GM10248 (cell line): ENCODE measurements around the gene ARF6.
A peak's percentile ranks its signal among the peaks of the same experiment; 100 is the strongest.

Source experiments
- CTCF ChIA-PET: fragments of 300-600 bp; sonication (Branson Sonifier 250); formaldehyde crosslinking; extraction: SDS; loops from one replicate; lab custom pipeline; 2021; ENCODE audit warnings: antibody characterized with exemption; lab: Yijun Ruan, JAX
- POLR2A ChIA-PET: fragments of 350-650 bp; sonication (Branson Sonifier 250); formaldehyde crosslinking; extraction: SDS; loops from one replicate; lab custom pipeline; 2020; ENCODE audit warnings: antibody characterized with exemption; lab: Yijun Ruan, JAX
- DNase-seq: peaks from one replicate; pipeline ENCODE4 v3.0.0; 2012; ENCODE audit errors: extremely low spot score
- TF ChIP-seq, protein P1 (sequence below): IDR thresholded peaks from 2 replicates; pipeline ENCODE4 v1.5.1; 2012; ENCODE audit warnings: mild to moderate bottlenecking, low read depth; ENCODE audit errors: extremely low read depth, missing control alignments, control extremely low read depth

The ARF6 gene

DNA sequence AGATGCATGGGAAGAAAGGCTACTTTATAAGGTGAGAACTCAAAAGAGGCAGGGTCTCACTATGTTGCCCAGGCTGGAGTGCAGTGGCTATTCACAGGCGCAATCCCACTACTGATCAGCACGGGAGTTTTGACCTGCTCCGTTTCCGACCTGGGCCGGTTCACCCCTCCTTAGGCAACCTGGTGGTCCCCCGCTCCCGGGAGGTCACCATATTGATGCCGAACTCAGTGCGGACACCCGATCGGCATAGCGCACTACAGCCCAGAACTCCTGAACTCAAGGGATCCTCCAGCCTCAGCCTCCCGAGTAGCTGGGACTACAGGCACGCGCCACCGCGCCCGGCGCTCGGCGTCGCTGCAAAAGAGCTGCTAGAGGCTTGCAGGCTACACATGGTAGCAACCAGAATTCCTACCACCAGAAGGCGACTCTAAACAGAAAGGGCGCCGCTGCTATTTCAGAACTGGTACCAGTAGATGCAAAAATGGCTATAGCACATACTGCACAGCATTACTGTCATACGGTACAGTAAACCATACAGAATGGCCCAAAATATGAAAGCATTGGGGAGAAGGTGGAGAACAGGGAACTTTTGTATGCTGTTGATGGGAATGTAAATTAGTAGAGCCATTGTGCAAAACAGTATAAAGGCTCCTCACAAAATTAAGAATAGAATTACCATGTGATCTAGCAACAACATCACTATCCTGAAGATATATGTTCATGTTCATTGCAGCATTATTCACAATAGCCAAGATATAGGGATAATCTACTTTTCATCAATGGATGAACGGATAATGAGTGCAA is 39.1 kb upstream of the ARF6 start:
- peak; percentile 65 for DNase-seq
- POLR2A ChIA-PET: no interaction called here
- TF ChIP-seq, protein P1, sequence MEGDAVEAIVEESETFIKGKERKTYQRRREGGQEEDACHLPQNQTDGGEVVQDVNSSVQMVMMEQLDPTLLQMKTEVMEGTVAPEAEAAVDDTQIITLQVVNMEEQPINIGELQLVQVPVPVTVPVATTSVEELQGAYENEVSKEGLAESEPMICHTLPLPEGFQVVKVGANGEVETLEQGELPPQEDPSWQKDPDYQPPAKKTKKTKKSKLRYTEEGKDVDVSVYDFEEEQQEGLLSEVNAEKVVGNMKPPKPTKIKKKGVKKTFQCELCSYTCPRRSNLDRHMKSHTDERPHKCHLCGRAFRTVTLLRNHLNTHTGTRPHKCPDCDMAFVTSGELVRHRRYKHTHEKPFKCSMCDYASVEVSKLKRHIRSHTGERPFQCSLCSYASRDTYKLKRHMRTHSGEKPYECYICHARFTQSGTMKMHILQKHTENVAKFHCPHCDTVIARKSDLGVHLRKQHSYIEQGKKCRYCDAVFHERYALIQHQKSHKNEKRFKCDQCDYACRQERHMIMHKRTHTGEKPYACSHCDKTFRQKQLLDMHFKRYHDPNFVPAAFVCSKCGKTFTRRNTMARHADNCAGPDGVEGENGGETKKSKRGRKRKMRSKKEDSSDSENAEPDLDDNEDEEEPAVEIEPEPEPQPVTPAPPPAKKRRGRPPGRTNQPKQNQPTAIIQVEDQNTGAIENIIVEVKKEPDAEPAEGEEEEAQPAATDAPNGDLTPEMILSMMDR: peak; percentile 49
- CTCF ChIA-PET: interaction anchor here (0.6 to 8.8 kb wide), 19 partner anchors 7 to 392 kb away, joined by 3 to 226 read pairs (median 4); partner anchors contain the start of gene DNAAF2

DNA sequence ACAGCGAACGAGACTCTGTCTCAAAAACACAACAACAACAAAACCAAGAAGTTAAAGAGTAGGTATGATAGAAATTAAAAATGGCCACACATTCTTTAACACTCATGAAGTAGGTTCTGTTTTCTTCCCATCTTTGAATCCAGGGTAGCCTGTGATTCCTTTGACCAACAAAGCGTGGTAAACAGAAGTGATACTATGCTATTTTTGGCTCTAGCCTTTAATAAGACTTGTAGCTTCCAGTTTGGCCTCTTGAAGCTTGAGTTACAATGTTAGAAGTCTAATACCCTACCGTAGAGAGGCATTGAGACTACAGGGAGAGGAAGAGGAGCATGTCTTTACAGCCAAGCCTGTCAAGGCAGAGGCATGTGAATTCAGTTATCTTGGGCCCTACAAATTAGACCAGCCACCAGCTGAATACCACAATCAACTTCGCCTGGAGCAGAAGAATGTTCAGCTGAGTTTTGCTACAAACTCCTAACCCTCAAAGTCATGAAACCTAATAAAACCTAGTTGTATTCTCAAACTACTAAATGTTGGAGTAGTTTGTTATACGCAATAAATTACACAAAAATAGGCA is 35.4 kb upstream of the ARF6 start:
- POLR2A ChIA-PET: interaction anchor here (0.5 kb wide), 1 partner anchor 146 kb away, joined by 3 read pairs; no protein-coding TSS in a partner anchor
- CTCF ChIA-PET: interaction anchor here (1.9 to 4.7 kb wide), 2 partner anchors 11 to 223 kb away, joined by 5 to 21 read pairs; partner anchors contain the start of gene DNAAF2
- DNase-seq: no peak
- TF ChIP-seq, protein P1: no peak

DNA sequence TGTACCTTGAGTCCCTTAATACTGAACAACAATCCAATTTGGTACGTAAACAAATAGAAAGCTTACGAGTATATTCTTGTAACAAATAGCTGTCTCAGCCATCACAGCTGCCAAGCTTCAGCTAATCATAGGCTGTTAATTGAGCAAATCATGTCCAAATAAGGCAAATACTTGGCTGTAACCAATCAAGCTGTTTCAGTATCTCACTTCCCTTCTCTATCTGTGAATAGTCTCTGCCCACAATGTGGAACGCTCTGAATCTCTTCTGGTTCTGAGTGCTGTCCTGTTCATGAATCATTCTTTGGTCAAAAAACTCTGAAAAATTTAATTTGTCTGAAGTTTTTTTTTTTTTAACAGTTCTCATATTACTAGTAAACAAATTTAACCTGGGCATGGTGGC is 34.5 kb upstream of the ARF6 start:
- CTCF ChIA-PET: interaction anchor here (0.7 to 4.7 kb wide), 3 partner anchors 12 to 203 kb away, joined by 3 to 21 read pairs (median 3); no protein-coding TSS in a partner anchor
- POLR2A ChIA-PET: no interaction called here
- TF ChIP-seq, protein P1: no peak
- no peak for DNase-seq

DNA sequence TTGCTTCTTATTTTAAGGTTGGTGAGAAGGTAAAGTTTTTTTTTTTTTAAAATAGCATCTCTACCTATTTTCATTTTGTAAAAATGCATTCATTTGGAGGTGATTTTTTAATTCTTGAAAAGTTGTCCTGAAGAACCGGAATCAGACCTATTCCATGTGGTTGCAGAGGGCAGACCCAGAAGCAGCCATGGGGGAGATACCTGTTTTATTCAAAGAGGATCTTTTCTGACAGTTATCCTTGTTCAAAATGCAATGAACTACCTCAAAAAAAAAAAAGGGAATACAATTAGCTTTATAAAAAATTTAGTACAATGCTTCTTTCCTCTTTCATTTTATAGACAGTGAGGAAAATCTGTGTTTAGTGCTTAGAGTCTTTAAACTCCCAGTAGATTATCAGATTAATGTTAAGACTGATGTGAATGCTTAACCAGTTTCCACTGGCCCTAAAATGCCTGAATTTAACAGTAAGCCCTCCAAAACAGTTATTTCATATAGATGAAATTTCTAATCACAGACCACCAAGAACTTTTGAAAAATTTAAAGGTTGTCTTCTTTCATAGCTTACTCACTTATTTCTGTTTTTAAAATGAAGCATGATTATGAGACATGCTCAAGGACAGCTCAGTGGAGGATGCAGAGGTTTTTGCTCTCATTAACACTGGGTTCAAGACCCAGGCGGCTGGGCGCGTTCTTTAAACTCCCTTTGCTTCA is 31.7 kb upstream of the ARF6 start:
- POLR2A ChIA-PET: no interaction called here
- DNase-seq: no peak
- CTCF ChIA-PET: interaction anchor here (0.6 to 12.2 kb wide), 53 partner anchors 9 to 664 kb away, joined by 3 to 226 read pairs (median 6); partner anchors contain the start of genes DMAC2L, DNAAF2, L2HGDH and LRR1
- TF ChIP-seq, protein P1: no peak

DNA sequence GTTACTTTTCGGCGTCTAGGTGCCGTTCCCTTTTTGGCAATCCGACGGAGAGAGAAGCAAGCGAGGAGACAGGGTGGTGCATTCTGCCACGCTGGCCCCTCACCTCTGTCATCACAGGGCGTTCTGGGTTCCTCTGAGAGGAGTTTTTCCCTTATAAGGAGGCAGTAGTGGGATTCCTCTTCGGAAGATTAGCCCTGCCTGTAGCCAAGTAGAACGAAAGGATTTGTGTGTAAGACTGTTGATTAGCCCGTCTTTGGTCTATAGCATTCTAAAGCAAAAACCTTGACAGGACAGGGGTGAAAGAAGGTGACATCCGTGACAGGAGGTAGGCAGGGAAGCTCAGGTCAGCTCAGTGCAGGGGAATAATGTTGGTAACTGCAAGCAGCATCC is 31.2 kb upstream of the ARF6 start:
- TF ChIP-seq, protein P1: no peak
- ChIA-PET CTCF (interaction anchor here (0.6 to 12.2 kb wide), 58 partner anchors 9 to 663 kb away, joined by 3 to 226 read pairs (median 6); partner anchors contain the start of genes DMAC2L, DNAAF2, L2HGDH and LRR1), POLR2A (interaction anchor here (1.6 to 1.7 kb wide), 2 partner anchors 9 to 201 kb away, joined by 5 to 13 read pairs; partner anchors contain the start of gene NEMF)
- DNase-seq: peak; percentile 24
